Measurements from ENCODE around the gene DLAT.
A peak's percentile ranks its signal among the peaks of the same experiment; 100 is the strongest.

GRCh38 chr11:112086422-112087191 lies 61.4 kb downstream of the DLAT start, which contains the start of the genes SDHD and TIMM8B:
- TF ChIP-seq TAF1 (IDR thresholded peaks at IDR 0.05; ENCODE audit: low read depth, low read length): peak; percentile 89
- peak; percentile 88 for TF ChIP-seq POLR2A (IDR thresholded peaks at IDR 0.05; ENCODE audit: low read depth, low read length)
- TF ChIP-seq POLR2AphosphoS5 (IDR thresholded peaks at IDR 0.05; ENCODE audit: low read depth, low read length): peak; percentile 87
- peak; percentile 83 for TF ChIP-seq SPI1 (IDR thresholded peaks at IDR 0.05; ENCODE audit: low read depth, low read length)

Measured in GM12891 (cell line).